ENCODE measurements around the gene ZNF578. TPM values are rescaled to one million over a fixed set of nuclear protein-coding genes. Genes with fewer than 3 reads are reported as not detected.

ZNF578 gene
- total RNA-seq: 1 to 10 TPM; 1.7 to 2.3 TPM
- 1 to 10 TPM; 4.0 to 8.7 (median 6.3) TPM for polyA plus RNA-seq (ENCODE audit: insufficient read length in 6 of 6)
- long read RNA-seq, donor 1, partial matches to known transcripts: 58 of 75 reads
- long read RNA-seq, donor 1, other reads (novel, unspliced or antisense): 16 of 75 reads
- long read RNA-seq, donor 2, partial matches to known transcripts: 0 of 1 reads
- long read RNA-seq, donor 2, other reads (novel, unspliced or antisense): 0 of 1 reads
- long read RNA-seq, donor 3, partial matches to known transcripts: 0 of 11 reads
- long read RNA-seq, donor 3, other reads (novel, unspliced or antisense): 10 of 11 reads
- long read RNA-seq, donor 4, partial matches to known transcripts: 0 of 1 reads
- long read RNA-seq, donor 4, other reads (novel, unspliced or antisense): 0 of 1 reads
- long read RNA-seq, donor 5, full-length matches to known transcripts: 4 of 4 reads
- long read RNA-seq, donor 5, partial matches to known transcripts: 0 of 4 reads
- long read RNA-seq, donor 5, other reads (novel, unspliced or antisense): 0 of 4 reads
- long read RNA-seq, donor 6, full-length matches to known transcripts: 2 of 54 reads
- long read RNA-seq, donor 6, partial matches to known transcripts: 40 of 54 reads
- long read RNA-seq, donor 6, other reads (novel, unspliced or antisense): 12 of 54 reads
- long read RNA-seq, donor 7, full-length matches to known transcripts: 2 of 2 reads
- long read RNA-seq, donor 7, partial matches to known transcripts: 0 of 2 reads
- long read RNA-seq, donor 7, other reads (novel, unspliced or antisense): 0 of 2 reads
- long read RNA-seq, donor 8, full-length matches to known transcripts: 2 of 50 reads
- long read RNA-seq, donor 8, partial matches to known transcripts: 40 of 50 reads
- long read RNA-seq, donor 8, other reads (novel, unspliced or antisense): 8 of 50 reads
- long read RNA-seq, donor 9: 0 reads
- long read RNA-seq, donor 10, partial matches to known transcripts: 0 of 1 reads
- long read RNA-seq, donor 10, other reads (novel, unspliced or antisense): 0 of 1 reads
- long read RNA-seq, donor 11: 0 reads
- long read RNA-seq, donor 12: 0 reads

DNA sequence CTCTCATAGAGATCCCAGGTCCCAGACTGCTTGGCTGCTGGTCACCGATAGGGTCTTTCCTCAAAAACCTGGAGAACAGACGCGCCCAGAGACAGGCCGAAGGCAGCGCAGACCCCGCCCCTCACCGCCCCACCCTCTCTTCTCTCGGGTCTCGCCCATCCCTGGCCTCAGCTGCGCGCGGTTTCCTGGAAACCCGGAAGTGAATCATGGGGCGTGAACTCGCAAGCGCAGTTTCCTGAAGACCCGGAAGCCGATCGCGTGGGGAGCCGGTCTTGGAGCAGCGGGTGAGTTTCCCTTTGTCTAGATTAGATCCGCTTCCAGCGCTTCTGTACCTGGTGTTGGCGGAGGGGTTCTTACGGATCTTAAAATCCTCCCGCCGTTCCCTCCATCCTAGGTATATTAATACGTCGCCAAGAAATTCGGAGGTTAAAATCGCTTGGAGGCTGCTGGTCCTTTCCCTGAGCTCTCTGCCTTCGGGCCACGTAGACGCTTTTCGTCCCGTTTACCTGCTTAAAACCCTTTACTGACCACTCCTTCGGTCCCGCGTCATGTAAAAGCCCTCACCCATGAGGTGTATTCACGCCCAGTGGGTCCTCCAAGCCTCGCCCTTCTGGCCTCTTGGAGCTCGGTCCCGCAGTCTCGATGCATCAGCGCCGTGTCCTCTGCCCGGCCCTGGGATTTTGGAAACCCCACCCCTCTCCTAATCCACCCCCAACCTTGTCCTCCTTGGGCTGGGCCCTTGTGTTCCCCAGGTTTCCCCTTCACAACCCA, at the start of gene ZNF578:
TSS of gene ZNF578 (plus strand) at position 230 of the 771 bp plus-strand sequence. CDS start 48,293 bp downstream, outside the sequence.
- intact Hi-C loops (cut with DNase I): no loop called here
- peaks cover 0 to 29% of the 10 kb centered on the region in 2 donors for H3K36me3 ChIP-seq
- peak; percentile 84 for ATAC-seq
- peak within 1 kb of the TSS in 1 of 2 donors; percentile 6 for H3K27ac ChIP-seq
- peak within 1 kb of the TSS; percentile 42 to 55 for H3K4me3 ChIP-seq
- peak; percentile 75 to 91 (median 78) for DNase-seq
- H3K4me1 ChIP-seq: no peaks in the 10 kb centered on the region
- H3K27me3 ChIP-seq: peaks cover 0 to 8% of the 10 kb centered on the region in 2 donors
- peaks cover 4 to 97% of the 10 kb centered on the region in 2 donors for H3K9me3 ChIP-seq
- TF ChIP-seq CTCF (IDR thresholded peaks at IDR 0.05): no peak

- ATAC-seq: no peak
- Histone ChIP-seq H3K9me3 (peaks cover 9 to 100% of the 10 kb centered on the region in 2 donors), H3K27me3 (no peaks in the 10 kb centered on the region), H3K36me3 (peaks cover 0 to 99% of the 10 kb centered on the region in 2 donors), H3K27ac (no peak overlapping the region), H3K4me1 (no peaks in the 10 kb centered on the region), H3K4me3 (no peak overlapping the region)
- intact Hi-C loops (cut with DNase I): no loop called here
- TF ChIP-seq CTCF (IDR thresholded peaks at IDR 0.05): no peak
- DNase-seq: no peak
Observed at GRCh38 chr19:52410276-52410675, 43.1 kb upstream of the ZNF578 start.

- peaks cover 0 to 45% of the 10 kb centered on the region in 2 donors for H3K36me3 ChIP-seq
Observed at GRCh38 chr19:52415711-52416110, 37.6 kb upstream of the ZNF578 start.

DNA sequence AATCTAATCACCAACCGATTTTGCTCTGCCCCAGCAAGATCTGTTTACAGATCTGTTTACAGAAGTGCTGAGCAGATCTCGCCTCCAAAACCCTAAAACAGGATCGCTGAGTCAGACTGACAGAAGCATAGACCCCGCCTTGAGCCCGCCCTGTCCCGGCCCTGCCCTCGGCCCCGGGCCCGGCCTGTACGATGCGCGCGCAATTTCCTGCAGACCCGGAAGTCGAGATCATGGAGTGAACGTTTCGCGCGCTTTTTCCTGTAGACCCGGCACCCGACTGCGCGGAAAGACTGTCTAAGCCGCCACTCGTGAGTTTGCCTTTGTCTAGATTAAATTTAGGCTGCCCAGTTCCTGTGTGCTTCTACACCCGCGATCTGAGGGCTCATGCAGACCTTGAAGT, 24.4 kb upstream of the ZNF578 start, which contains the start of gene ZNF534:
TSS of gene ZNF534 (plus strand) at position 212 of the 400 bp plus-strand sequence. CDS start 2,327 bp downstream, outside the sequence.
- Histone ChIP-seq H3K36me3 (no peaks in the 10 kb centered on the region), H3K4me1 (no peaks in the 10 kb centered on the region), H3K27me3 (no peaks in the 10 kb centered on the region), H3K9me3 (peaks cover 0 to 100% of the 10 kb centered on the region in 2 donors), H3K4me3 (no peak within 1 kb of the TSS), H3K27ac (no peak within 1 kb of the TSS)
- intact Hi-C loops (cut with DNase I): no loop called here
- DNase-seq (no peak), ATAC-seq (no peak)
- TF ChIP-seq CTCF (IDR thresholded peaks at IDR 0.05): no peak

More at GRCh38 chr19:52415711-52416110, 37.6 kb upstream of the ZNF578 start:
- no peaks in the 10 kb centered on the region for H3K4me1 ChIP-seq
- ATAC-seq (no peak), DNase-seq (no peak)
- H3K4me3 ChIP-seq: no peak overlapping the region
- H3K27ac ChIP-seq: no peak overlapping the region
- H3K27me3 ChIP-seq: no peaks in the 10 kb centered on the region
- H3K9me3 ChIP-seq: peaks cover 23 to 100% of the 10 kb centered on the region in 2 donors
- intact Hi-C loops (cut with DNase I): no loop called here
- no peak for TF ChIP-seq CTCF (IDR thresholded peaks at IDR 0.05)
